OCI-LY1 (cell line): ENCODE measurements around the gene NLRP13.
"Not testable (repeated sequence)": the region's sequence is repeated elsewhere in the genome, so short reads cannot be mapped to it uniquely, and the experiment has no call there.

ENCODE experiments used
- H2AFZ ChIP-seq: fragments of 200-600 bp; sonication (generic), shearing (Covaris generic); 2 replicates; pipeline ENCODE4 v1.6.0; 2014; ENCODE audit warnings: antibody characterized with exemption, mild to moderate bottlenecking, low read length
- H3F3A ChIP-seq: fragments of 200-600 bp; sonication (generic), shearing (Covaris generic); 2 replicates; pipeline ENCODE4 v1.6.0; 2014; ENCODE audit warnings: mild to moderate bottlenecking, antibody characterized with exemption, low read length, moderate library complexity; ENCODE audit not compliant: insufficient read depth
- H3K27ac ChIP-seq: fragments of 200-600 bp; sonication (generic); 2 replicates; pipeline ENCODE4 v1.5.1; 2014; ENCODE audit warnings: low read length, mixed run types, mild to moderate bottlenecking, low read depth; ENCODE audit not compliant: poor library complexity, severe bottlenecking
- H3K27me3 ChIP-seq: fragments of 200-600 bp; sonication (generic); 2 replicates; pipeline ENCODE4 v1.6.0; 2014; ENCODE audit warnings: antibody characterized with exemption, mild to moderate bottlenecking, low read length, moderate library complexity; ENCODE audit not compliant: insufficient read depth
- H3K36me3 ChIP-seq: fragments of 200-600 bp; sonication (generic); 2 replicates; pipeline ENCODE4 v1.6.1; 2014; ENCODE audit warnings: mild to moderate bottlenecking, antibody characterized with exemption, low read length, moderate library complexity, mixed read lengths; ENCODE audit not compliant: insufficient read depth
- H3K4me1 ChIP-seq: fragments of 200-600 bp; sonication (generic); 2 replicates; pipeline ENCODE4 v1.5.1; 2014; ENCODE audit warnings: mild to moderate bottlenecking, low read length, moderate library complexity; ENCODE audit not compliant: insufficient read depth, severe bottlenecking
- H3K4me2 ChIP-seq: fragments of 200-600 bp; sonication (generic), shearing (Covaris generic); 2 replicates; pipeline ENCODE4 v1.6.1; 2014; ENCODE audit warnings: low read length
- H3K4me3 ChIP-seq: fragments of 200-600 bp; sonication (generic); 2 replicates; pipeline ENCODE4 v1.5.1; 2014; ENCODE audit warnings: low read length, low read depth, mild to moderate bottlenecking, mixed read lengths; ENCODE audit not compliant: poor library complexity, severe bottlenecking
- H3K79me2 ChIP-seq: fragments of 200-600 bp; shearing (Covaris generic); 2 replicates; pipeline ENCODE4 v1.6.1; 2016; ENCODE audit warnings: mixed run types, low read length, mixed read lengths; ENCODE audit not compliant: insufficient read depth
- H3K9ac ChIP-seq: fragments of 200-600 bp; sonication (generic), shearing (Covaris generic); 2 replicates; pipeline ENCODE4 v1.6.1; 2014; ENCODE audit warnings: mild to moderate bottlenecking, low read length, mixed read lengths
- H3K9me2 ChIP-seq: fragments of 200-600 bp; sonication (generic), shearing (Covaris generic); 2 replicates; pipeline ENCODE4 v1.6.1; 2014; ENCODE audit warnings: low read depth, mild to moderate bottlenecking, low read length, mixed read lengths
- H3K9me3 ChIP-seq: fragments of 200-600 bp; shearing (Covaris generic); 2 replicates; pipeline ENCODE4 v1.6.1; 2014; ENCODE audit warnings: low read length, mixed read lengths
- H4K20me1 ChIP-seq: fragments of 200-600 bp; sonication (generic), shearing (Covaris generic); 2 replicates; pipeline ENCODE4 v1.6.0; 2016; ENCODE audit warnings: mild to moderate bottlenecking, low read length; ENCODE audit not compliant: insufficient read depth
- EZH2 ChIP-seq: fragments of 200-600 bp; sonication (generic), shearing (Covaris generic); IDR thresholded peaks from 2 replicates; pipeline ENCODE4 v1.8.0; 2017; ENCODE audit warnings: borderline replicate concordance, mixed run types, mild to moderate bottlenecking, antibody characterized with exemption, low read length, moderate library complexity, mixed read lengths
- TF ChIP-seq, protein P1 (sequence below): fragments of 200-600 bp; sonication (generic), shearing (Covaris generic); IDR thresholded peaks from 2 replicates; pipeline ENCODE4 v1.5.1; 2017; ENCODE audit warnings: mild to moderate bottlenecking, antibody characterized with exemption, low read length, moderate library complexity, mixed read lengths

The NLRP13 gene

DNA sequence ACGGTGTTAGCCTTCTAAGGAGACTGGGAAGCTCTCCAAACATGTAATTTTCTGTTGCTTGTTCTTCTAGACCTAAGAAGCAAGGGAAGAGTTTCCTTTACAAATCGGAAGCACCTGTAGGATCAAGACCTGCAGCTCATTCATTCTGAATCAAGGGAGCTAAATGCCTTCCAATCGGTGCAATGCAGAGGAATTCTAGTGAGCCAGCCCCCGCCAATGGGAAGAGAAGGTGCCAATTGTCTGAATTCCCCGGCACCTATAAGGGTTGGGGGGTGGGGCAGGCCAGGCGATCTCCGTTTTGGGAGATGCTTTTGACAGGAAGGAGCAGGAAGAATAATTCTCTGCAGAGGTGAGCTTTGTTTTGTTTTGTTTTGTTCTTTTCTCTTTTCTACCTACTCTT, 7.1 kb upstream of the NLRP13 start:
- H4K20me1 ChIP-seq = no peaks in the 10 kb centered on the region
- no peaks in the 10 kb centered on the region for H3K9me3 ChIP-seq
- H3K27ac ChIP-seq = no peak overlapping the region
- no peaks in the 10 kb centered on the region for H3F3A ChIP-seq
- no peaks in the 10 kb centered on the region for H3K9me2 ChIP-seq
- no peaks in the 10 kb centered on the region for H3K36me3 ChIP-seq
- H3K79me2 ChIP-seq = no peaks in the 10 kb centered on the region
- H3K27me3 ChIP-seq = no peaks in the 10 kb centered on the region
- H2AFZ ChIP-seq = no peak overlapping the region
- H3K4me1 ChIP-seq = no peaks in the 10 kb centered on the region
- no peak overlapping the region for H3K9ac ChIP-seq
- no peak overlapping the region for H3K4me2 ChIP-seq
- TF ChIP-seq EZH2 = no peak
- TF ChIP-seq, protein P1, sequence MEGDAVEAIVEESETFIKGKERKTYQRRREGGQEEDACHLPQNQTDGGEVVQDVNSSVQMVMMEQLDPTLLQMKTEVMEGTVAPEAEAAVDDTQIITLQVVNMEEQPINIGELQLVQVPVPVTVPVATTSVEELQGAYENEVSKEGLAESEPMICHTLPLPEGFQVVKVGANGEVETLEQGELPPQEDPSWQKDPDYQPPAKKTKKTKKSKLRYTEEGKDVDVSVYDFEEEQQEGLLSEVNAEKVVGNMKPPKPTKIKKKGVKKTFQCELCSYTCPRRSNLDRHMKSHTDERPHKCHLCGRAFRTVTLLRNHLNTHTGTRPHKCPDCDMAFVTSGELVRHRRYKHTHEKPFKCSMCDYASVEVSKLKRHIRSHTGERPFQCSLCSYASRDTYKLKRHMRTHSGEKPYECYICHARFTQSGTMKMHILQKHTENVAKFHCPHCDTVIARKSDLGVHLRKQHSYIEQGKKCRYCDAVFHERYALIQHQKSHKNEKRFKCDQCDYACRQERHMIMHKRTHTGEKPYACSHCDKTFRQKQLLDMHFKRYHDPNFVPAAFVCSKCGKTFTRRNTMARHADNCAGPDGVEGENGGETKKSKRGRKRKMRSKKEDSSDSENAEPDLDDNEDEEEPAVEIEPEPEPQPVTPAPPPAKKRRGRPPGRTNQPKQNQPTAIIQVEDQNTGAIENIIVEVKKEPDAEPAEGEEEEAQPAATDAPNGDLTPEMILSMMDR = no peak
- no peak overlapping the region for H3K4me3 ChIP-seq

DNA sequence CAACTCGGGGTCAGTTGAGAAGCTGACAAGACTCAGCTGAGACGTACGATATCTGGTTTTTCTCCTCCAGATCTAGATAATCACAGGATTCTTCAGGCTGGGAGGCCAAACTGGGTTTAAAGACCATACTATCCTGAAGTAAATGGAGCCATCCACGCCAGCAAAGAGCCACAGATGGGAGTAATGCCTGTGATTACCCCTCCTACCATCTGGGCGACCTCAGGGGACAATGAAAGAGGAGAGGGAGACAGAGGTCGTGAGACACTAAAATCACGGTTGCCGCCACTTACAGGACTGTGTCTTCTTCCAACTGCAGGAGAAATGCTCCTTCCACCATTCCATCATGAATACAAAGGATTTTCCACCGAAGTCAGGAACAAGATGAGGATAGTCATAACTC, 3.1 kb upstream of the NLRP13 start:
- Histone ChIP-seq H3K4me1 (no peaks in the 10 kb centered on the region), H3K9ac (no peak overlapping the region), H3K27me3 (no peaks in the 10 kb centered on the region), H3K9me2 (no peaks in the 10 kb centered on the region), H3K27ac (no peak overlapping the region), H3K4me3 (no peak overlapping the region), H3K79me2 (no peaks in the 10 kb centered on the region), H4K20me1 (no peaks in the 10 kb centered on the region), H3F3A (no peaks in the 10 kb centered on the region), H3K4me2 (no peak overlapping the region), H3K9me3 (no peaks in the 10 kb centered on the region), H3K36me3 (no peaks in the 10 kb centered on the region), H2AFZ (no peak overlapping the region)
- no peak for TF ChIP-seq EZH2
- TF ChIP-seq, protein P1 = no peak

DNA sequence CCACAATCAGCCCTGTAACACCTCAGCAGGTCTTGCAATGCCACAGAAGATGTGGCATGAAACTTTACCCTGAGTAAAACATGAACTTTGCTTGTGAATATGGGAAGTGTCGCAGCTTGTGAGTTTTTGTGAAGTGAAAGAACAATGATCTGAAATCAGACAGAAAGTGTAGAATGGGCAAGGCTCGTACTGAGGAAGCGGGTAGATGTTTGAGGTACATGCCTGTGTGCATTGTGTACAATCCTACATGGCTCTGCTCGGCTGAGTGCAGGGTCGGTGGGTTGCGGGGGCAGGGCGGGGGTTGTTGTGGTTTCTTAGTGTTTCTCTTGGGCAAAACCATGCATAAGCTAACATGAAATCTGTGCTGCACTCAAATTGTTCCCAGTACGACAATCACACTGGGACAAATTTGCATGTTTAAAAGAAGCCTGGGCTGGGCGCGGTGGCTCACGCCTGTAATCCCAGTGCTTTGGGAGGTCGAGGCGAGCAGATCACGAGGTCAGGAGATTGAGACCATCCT, 1.1 kb downstream of the NLRP13 start:
- H3K79me2 ChIP-seq = no peaks in the 10 kb centered on the region
- H3K27me3 ChIP-seq = no peaks in the 10 kb centered on the region
- TF ChIP-seq, protein P1 = no peak
- TF ChIP-seq EZH2 = no peak
- H3F3A ChIP-seq = no peaks in the 10 kb centered on the region
- no peak overlapping the region for H3K27ac ChIP-seq
- H3K4me2 ChIP-seq = no peak overlapping the region
- no peaks in the 10 kb centered on the region for H4K20me1 ChIP-seq
- no peaks in the 10 kb centered on the region for H3K9me2 ChIP-seq
- no peaks in the 10 kb centered on the region for H3K36me3 ChIP-seq
- H2AFZ ChIP-seq = no peak overlapping the region
- H3K9me3 ChIP-seq = no peaks in the 10 kb centered on the region
- H3K4me3 ChIP-seq = no peak overlapping the region
- no peaks in the 10 kb centered on the region for H3K4me1 ChIP-seq
- H3K9ac ChIP-seq = no peak overlapping the region

DNA sequence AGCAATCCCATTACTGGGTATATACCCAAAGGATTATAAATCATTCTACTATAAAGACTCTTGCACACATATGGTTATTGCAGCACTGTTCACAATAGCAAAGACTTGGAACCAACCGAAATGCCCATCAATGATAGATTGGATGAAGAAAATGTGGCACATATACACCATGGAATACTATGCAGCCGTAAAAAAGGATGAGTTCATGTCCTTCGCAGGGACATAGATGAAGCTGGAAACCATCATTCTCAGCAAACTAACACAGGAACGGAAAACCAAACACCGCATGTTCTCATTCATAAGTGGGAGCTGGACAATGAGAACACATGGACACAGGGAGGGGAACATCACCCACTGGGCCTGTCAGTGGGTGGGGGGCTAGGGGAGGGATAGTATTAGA, 2.9 kb downstream of the NLRP13 start:
- not testable (repeated sequence) for H3K4me1 ChIP-seq, H3K4me2 ChIP-seq, H3K79me2 ChIP-seq, H4K20me1 ChIP-seq, H3K27ac ChIP-seq, H3K9me2 ChIP-seq, H2AFZ ChIP-seq, H3K9ac ChIP-seq, H3F3A ChIP-seq, H3K27me3 ChIP-seq, H3K36me3 ChIP-seq, H3K4me3 ChIP-seq, H3K9me3 ChIP-seq
